HG03039 (cell line): ENCODE results near the gene TMEM135.
"Not testable (repeated sequence)": the region's sequence is repeated elsewhere in the genome, so short reads cannot be mapped to it uniquely, and the experiment has no call there.

Experiments used
- ATAC-seq: cut with Tn5 transposase; IDR thresholded peaks from one replicate; pipeline ENCODE4 v1.9.1; 2021; ENCODE audit warnings: mild to moderate bottlenecking, moderate library complexity; ENCODE audit not compliant: unreplicated experiment

Gene TMEM135

GRCh38 chr11:87020336-87020735 lies 17.4 kb upstream of the TMEM135 start:
- no peak for ATAC-seq

- ATAC-seq, result no peak
Observed at GRCh38 chr11:87020764-87021365, 16.9 kb upstream of the TMEM135 start.

GRCh38 chr11:87022254-87022653 lies 15.5 kb upstream of the TMEM135 start:
- no peak for ATAC-seq

- ATAC-seq, result no peak
Observed at GRCh38 chr11:87022738-87023137, 15.0 kb upstream of the TMEM135 start.

- not testable (repeated sequence) for ATAC-seq
Observed at GRCh38 chr11:87026415-87026814, 11.3 kb upstream of the TMEM135 start.

- no peak for ATAC-seq
Observed at GRCh38 chr11:87030458-87031054, 7.2 kb upstream of the TMEM135 start.

- ATAC-seq, result no peak
Observed at GRCh38 chr11:87031433-87032170, 6.1 kb upstream of the TMEM135 start.

- no peak for ATAC-seq
Observed at GRCh38 chr11:87033561-87033960, 4.2 kb upstream of the TMEM135 start.

- no peak for ATAC-seq
Observed at GRCh38 chr11:87035976-87036583, 1.7 kb upstream of the TMEM135 start.

- peak; percentile 0 for ATAC-seq
Observed at GRCh38 chr11:87036756-87037449, 831 bp upstream of the TMEM135 start.

GRCh38 chr11:87038235-87038977 lies 672 bp downstream of the TMEM135 start:
- no peak for ATAC-seq

GRCh38 chr11:87039371-87039770 lies 1.6 kb downstream of the TMEM135 start:
- no peak for ATAC-seq

- no peak for ATAC-seq
Observed at GRCh38 chr11:87043894-87044293, 6.2 kb downstream of the TMEM135 start.

GRCh38 chr11:87046824-87047223 lies 9.1 kb downstream of the TMEM135 start:
- no peak for ATAC-seq

GRCh38 chr11:87056091-87056490 lies 18.4 kb downstream of the TMEM135 start:
- ATAC-seq, result no peak

GRCh38 chr11:87057749-87058148 lies 20.0 kb downstream of the TMEM135 start:
- no peak for ATAC-seq

GRCh38 chr11:87059596-87060390 lies 22.1 kb downstream of the TMEM135 start:
- no peak for ATAC-seq

- ATAC-seq, result no peak
Observed at GRCh38 chr11:87061766-87062165, 24.0 kb downstream of the TMEM135 start.

- ATAC-seq, result no peak
Observed at GRCh38 chr11:87063982-87064381, 26.2 kb downstream of the TMEM135 start.

GRCh38 chr11:87072787-87073186 lies 35.1 kb downstream of the TMEM135 start:
- no peak for ATAC-seq
